Keratinocyte (primary cell): ENCODE results near the gene TNC.

Experiments used
- CTCF ChIP-seq, 3 experiments: IDR thresholded peaks in 1 of 3; conservative IDR thresholded peaks in 1 of 3; optimal IDR thresholded peaks in 1 of 3; 2 replicates in 2 of 3; 3 replicates in 1 of 3; pipeline versions ENCODE3 to v1.5.1; 2011; ENCODE audit warnings: low read length in 3 of 3, mild to moderate bottlenecking in 3 of 3, moderate library complexity in 2 of 3, control low read depth in 1 of 3, inconsistent platforms in 1 of 3; ENCODE audit not compliant: insufficient read depth in 2 of 3; ENCODE audit errors: extremely low read depth in 1 of 3
- EZH2 ChIP-seq: IDR thresholded peaks from one replicate; pipeline ENCODE4 v1.6.1; 2012; ENCODE audit warnings: inconsistent platforms, mild to moderate bottlenecking, low read length, moderate library complexity

DNA sequence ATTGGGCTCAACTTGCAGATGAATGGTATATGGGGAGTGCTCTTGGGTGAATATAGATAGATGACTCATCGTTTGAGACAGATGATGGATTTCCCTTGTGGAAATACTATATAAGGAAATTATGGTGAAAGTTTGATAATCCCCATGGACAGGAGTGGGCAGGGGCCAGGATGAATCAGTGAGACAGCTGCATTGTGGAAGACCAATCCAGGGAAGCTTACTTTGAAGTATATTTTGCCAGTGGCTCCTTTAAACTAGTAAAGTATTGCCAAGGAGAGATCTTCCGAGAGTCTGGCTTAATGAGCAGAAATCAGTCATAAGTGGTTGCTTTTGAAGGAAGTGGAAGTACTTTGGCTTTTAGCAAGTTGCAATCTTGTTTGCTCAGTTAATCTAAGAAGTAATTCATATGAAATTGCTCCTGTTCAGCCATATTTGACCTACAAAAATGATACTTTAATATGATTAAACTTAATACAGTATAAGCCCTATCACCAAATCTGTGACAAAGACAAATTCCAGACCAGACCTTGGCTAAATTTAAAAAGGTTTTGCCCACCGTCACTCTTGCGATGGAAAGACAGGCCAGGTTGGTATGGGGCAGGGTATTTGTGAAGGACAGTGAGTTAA, 9.3 kb upstream of the TNC start:
- TF ChIP-seq EZH2 = no peak
- no peak for TF ChIP-seq CTCF (optimal IDR thresholded peaks at IDR 0.05 in 1 of 3, IDR thresholded peaks at IDR 0.05 in 1 of 3, conservative IDR thresholded peaks at IDR 0.05 in 1 of 3; ENCODE audit: extremely low read depth in 1 of 3, insufficient read depth in 2 of 3, low read length in 3 of 3)
